ENCODE measurements around the gene GATA5. TPM values are rescaled to one million over a fixed set of nuclear protein-coding genes. Genes with fewer than 3 reads are reported as not detected.
A peak's percentile ranks its signal among the peaks of the same experiment; 100 is the strongest.

Gene GATA5
- total RNA-seq, 4 donors from 2014 or later = 0.26 to 17.8 (median 3.5) TPM; not detected in 1

DNA sequence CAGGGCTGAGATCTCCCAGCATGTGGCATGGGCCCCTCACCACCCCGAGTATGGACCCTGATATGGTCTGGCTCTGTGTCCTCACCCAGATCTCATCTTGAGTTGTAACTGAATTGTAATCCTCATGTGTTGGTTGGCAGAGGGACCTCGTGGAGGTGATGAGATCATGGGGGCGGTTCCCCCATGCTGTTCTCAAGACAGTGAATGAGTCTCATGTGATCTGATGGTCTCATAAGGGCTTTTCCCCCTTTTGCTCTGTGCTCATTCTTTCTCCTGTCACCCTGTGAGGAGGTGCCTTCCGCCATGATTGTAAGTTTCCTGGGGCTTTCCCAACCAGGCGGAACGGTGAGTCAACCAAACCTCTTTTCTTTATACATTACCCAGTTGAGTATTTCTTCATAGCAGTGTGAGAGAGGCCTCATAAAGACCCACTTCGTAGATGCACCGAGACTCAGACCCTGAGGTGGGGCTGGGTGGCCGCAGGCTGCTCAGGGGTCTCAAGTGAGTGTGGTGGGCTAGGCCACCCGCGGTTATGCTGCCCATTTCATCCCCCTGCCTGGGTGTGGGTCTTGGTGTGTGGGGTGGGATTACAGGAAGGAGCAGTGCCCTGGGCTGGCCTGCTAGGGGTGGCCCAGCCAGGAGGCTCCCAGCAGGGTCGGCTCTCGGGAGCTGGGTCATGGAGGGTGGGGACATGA, 26.2 kb upstream of the GATA5 start:
- no peak for DNase-seq
- Histone ChIP-seq H3K27ac (no peak overlapping the region), H3K36me3 (no peaks in the 10 kb centered on the region), H3K4me3 (no peak overlapping the region), H3K27me3 (no peaks in the 10 kb centered on the region), H3K4me1 (no peaks in the 10 kb centered on the region), H3K9me3 (no peaks in the 10 kb centered on the region)
- intact Hi-C loops (cut with DNase I; ENCODE audit: low total_unique reads) = loop anchor here (10.0 kb wide), 2 partner anchors 113 to 283 kb away; no protein-coding TSS in a partner anchor
- TF ChIP-seq, protein P1, sequence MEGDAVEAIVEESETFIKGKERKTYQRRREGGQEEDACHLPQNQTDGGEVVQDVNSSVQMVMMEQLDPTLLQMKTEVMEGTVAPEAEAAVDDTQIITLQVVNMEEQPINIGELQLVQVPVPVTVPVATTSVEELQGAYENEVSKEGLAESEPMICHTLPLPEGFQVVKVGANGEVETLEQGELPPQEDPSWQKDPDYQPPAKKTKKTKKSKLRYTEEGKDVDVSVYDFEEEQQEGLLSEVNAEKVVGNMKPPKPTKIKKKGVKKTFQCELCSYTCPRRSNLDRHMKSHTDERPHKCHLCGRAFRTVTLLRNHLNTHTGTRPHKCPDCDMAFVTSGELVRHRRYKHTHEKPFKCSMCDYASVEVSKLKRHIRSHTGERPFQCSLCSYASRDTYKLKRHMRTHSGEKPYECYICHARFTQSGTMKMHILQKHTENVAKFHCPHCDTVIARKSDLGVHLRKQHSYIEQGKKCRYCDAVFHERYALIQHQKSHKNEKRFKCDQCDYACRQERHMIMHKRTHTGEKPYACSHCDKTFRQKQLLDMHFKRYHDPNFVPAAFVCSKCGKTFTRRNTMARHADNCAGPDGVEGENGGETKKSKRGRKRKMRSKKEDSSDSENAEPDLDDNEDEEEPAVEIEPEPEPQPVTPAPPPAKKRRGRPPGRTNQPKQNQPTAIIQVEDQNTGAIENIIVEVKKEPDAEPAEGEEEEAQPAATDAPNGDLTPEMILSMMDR (IDR thresholded peaks at IDR 0.05) = no peak
- no peak for TF ChIP-seq POLR2A (IDR thresholded peaks at IDR 0.05)

DNA sequence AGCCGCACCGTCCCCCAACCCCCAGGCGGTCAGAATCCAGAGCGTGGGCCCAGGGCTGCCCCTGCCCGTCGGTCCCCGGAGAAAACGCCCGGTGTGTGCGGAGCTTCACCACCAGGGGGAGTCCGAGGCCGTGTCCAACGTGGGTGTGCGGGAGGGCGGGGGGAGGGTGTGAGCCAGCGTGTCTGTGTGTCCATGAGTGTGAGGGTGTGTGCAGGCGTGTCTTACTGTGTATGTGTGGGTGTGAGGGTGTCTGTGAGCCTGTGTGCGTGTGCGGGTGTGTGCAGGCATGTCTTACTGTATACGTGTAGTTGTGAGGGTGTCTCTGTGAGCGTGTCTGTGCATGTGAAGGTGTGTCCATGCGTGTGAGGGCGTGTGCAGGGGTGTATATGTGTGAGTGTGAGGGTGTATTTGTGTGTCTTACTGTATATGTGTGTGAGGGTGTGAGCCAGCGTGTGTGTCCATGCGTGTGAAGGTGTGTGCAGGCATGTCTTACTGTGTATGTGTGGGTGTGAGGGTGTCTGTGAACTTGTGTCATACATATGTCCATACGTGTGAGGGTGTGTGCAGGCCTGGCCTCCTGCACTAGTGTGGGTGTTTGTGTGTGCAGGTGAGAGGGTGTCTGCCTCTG, 24.6 kb upstream of the GATA5 start:
- H3K36me3 ChIP-seq = no peaks in the 10 kb centered on the region
- H3K4me1 ChIP-seq = no peaks in the 10 kb centered on the region
- TF ChIP-seq, protein P1 (IDR thresholded peaks at IDR 0.05) = peak; percentile 85 to 94 (median 93)
- no peak for TF ChIP-seq POLR2A (IDR thresholded peaks at IDR 0.05)
- no peak overlapping the region for H3K4me3 ChIP-seq
- intact Hi-C loops (cut with DNase I; ENCODE audit: low total_unique reads) = loop anchor here (10.0 kb wide), 2 partner anchors 114 to 284 kb away; no protein-coding TSS in a partner anchor
- peak; percentile 72 to 78 for DNase-seq
- no peak overlapping the region for H3K27ac ChIP-seq
- no peaks in the 10 kb centered on the region for H3K9me3 ChIP-seq
- no peaks in the 10 kb centered on the region for H3K27me3 ChIP-seq

DNA sequence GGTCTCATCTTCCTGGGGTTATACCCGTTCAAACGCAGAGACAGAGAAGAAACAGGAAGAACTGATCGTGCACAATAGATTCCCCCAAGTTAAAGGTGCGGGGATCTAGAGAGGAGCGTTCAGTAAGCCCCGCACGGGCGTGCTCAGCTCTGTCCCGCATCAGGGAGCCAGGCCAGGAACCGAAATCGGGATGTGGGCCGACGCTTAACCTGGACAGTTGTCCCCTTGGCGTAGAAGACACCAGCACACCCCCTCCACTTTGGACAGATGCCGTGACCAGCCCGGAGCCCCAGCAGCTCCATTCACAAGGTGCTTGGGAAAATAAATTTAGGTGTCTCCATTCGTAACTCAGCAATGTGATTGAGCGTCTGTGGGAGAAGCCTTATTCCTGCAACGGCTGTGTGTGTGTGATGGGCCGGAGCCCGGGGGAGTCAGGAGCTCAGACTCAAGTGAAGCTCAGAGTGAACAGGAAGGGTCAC, 24.0 kb upstream of the GATA5 start:
- TF ChIP-seq POLR2A (IDR thresholded peaks at IDR 0.05) = no peak
- TF ChIP-seq, protein P1 (IDR thresholded peaks at IDR 0.05) = no peak
- Histone ChIP-seq H3K9me3 (no peaks in the 10 kb centered on the region), H3K4me1 (peaks cover 0 to 5% of the 10 kb centered on the region in 2 donors), H3K27me3 (no peaks in the 10 kb centered on the region), H3K36me3 (no peaks in the 10 kb centered on the region), H3K4me3 (no peak overlapping the region), H3K27ac (no peak overlapping the region)
- intact Hi-C loops (cut with DNase I; ENCODE audit: low total_unique reads) = loop anchor here (10.0 kb wide), 2 partner anchors 115 to 285 kb away; no protein-coding TSS in a partner anchor
- DNase-seq = no peak

DNA sequence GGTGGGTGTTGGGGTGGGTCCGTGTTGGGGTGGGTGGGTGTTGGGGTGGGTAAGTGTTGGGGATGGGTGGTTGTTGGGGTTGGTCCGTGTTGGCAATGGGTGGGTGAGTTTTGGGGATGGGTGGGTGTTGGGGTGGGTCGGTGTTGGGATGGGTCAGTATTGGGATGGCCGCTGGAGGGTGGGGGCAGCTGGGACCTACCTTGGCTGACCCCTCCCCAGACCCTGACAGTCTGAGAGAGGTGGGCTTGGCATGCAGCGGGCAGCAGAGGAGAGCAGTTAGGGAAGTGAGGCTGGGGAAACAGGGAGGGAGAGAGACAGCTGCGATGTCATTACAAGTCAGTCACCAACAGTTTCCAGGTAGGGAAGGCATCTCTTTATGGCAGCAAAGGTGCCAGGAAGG, 23.1 kb upstream of the GATA5 start:
- Histone ChIP-seq H3K4me1 (peaks cover 0 to 6% of the 10 kb centered on the region in 2 donors), H3K27ac (no peak overlapping the region), H3K36me3 (no peaks in the 10 kb centered on the region), H3K4me3 (no peak overlapping the region), H3K9me3 (no peaks in the 10 kb centered on the region), H3K27me3 (no peaks in the 10 kb centered on the region)
- intact Hi-C loops (cut with DNase I; ENCODE audit: low total_unique reads) = no loop called here
- DNase-seq = no peak
- TF ChIP-seq, protein P1 (IDR thresholded peaks at IDR 0.05) = no peak
- no peak for TF ChIP-seq POLR2A (IDR thresholded peaks at IDR 0.05)

All from uterus (tissue), 4 donors.